K562 (cell line): Measurements from ENCODE around the gene DOK1. TPM values are rescaled to one million over a fixed set of nuclear protein-coding genes. Genes with fewer than 3 reads are reported as not detected.

Experiments used
- ARID1B ChIP-seq: fragments of 450-650 bp; IDR thresholded peaks from 2 replicates; pipeline ENCODE4 v1.6.1; 2016; ENCODE audit warnings: antibody characterized with exemption, mild to moderate bottlenecking, inconsistent platforms
- CCNT2 ChIP-seq: IDR thresholded peaks from 2 replicates; pipeline ENCODE4 v1.6.1; 2011; ENCODE audit warnings: borderline replicate concordance, low read depth, mild to moderate bottlenecking, moderate library complexity, mixed read lengths, low read length; ENCODE audit not compliant: insufficient read length; ENCODE audit errors: extremely low read depth
- CSDE1 ChIP-seq, 2 experiments: fragments of 450-650 bp; IDR thresholded peaks; 2 replicates each; pipeline ENCODE4 v1.6.1; 2016; ENCODE audit warnings: mild to moderate bottlenecking in 1 of 2
- CXXC5 ChIP-seq: fragments of 250-450 bp; sonication (Bioruptor Pico); IDR thresholded peaks from 2 replicates; pipeline ENCODE4 v1.8.0; 2022; ENCODE audit warnings: inconsistent platforms, mild to moderate bottlenecking, moderate library complexity
- EGR1 ChIP-seq: fragments of 450-650 bp; conservative IDR thresholded peaks from 2 replicates; pipeline ENCODE4 v1.6.1; 2017; ENCODE audit warnings: mild to moderate bottlenecking
- EP400 ChIP-seq: fragments of 450-650 bp; IDR thresholded peaks from 2 replicates; pipeline ENCODE4 v1.6.1; 2017; ENCODE audit warnings: antibody characterized with exemption, mild to moderate bottlenecking, moderate library complexity
- FUS ChIP-seq: fragments of 200-400 bp; formaldehyde crosslinking; optimal IDR thresholded peaks from 2 replicates; pipeline ENCODE3; 2017; ENCODE audit warnings: low read depth, low read length
- HMGN3 ChIP-seq: IDR thresholded peaks from 2 replicates; pipeline ENCODE4 v1.6.1; 2011; ENCODE audit warnings: borderline replicate concordance, low read depth, mild to moderate bottlenecking, mixed read lengths, low read length; ENCODE audit not compliant: insufficient read length; ENCODE audit errors: extremely low read depth
- HOXB6 ChIP-seq: fragments of 250-450 bp; sonication (Bioruptor Pico); IDR thresholded peaks from 2 replicates; pipeline ENCODE4 v1.5.1; 2022; ENCODE audit warnings: mild to moderate bottlenecking, borderline replicate concordance
- JUN ChIP-seq, 2 experiments: sonication (generic) in 1 of 2; formaldehyde crosslinking in 1 of 2; IDR thresholded peaks; 2 replicates each; pipeline versions ENCODE4 v1.6.1 to v1.8.0; 2012 to 2022; ENCODE audit warnings: borderline replicate concordance in 2 of 2, mild to moderate bottlenecking in 2 of 2, improper control_type of control experiment in 1 of 2, low read depth in 1 of 2, low read length in 1 of 2, missing genetic modification reagents in 1 of 2
- MAFF ChIP-seq: IDR thresholded peaks from 2 replicates; pipeline ENCODE4 v1.6.1; 2012; ENCODE audit warnings: low read length, improper control_type of control experiment
- MYC ChIP-seq, 2 experiments: fragments of 250-450 bp in 1 of 2; sonication (Bioruptor Pico) in 1 of 2; IDR thresholded peaks; 2 replicates each; pipeline versions ENCODE4 v1.5.1 to v1.6.1; 2012 to 2021; ENCODE audit warnings: low read depth in 2 of 2, borderline replicate concordance in 1 of 2, improper control_type of control experiment in 1 of 2, low read length in 1 of 2, mild to moderate bottlenecking in 1 of 2, moderate library complexity in 1 of 2
- NFE2L1 ChIP-seq: fragments of 450-650 bp; IDR thresholded peaks from 2 replicates; pipeline ENCODE4 v1.6.1; 2016; ENCODE audit warnings: missing genetic modification characterization, low read depth, mild to moderate bottlenecking, missing compliant biosample characterization, moderate library complexity, borderline replicate concordance
- PHF8 ChIP-seq: fragments of 200-600 bp; sonication (generic); IDR thresholded peaks from 2 replicates; pipeline ENCODE4 v1.6.1; 2012; ENCODE audit warnings: mixed run types, mild to moderate bottlenecking, inconsistent platforms, low read length, moderate library complexity, borderline replicate concordance
- POLR2AphosphoS5 ChIP-seq: IDR thresholded peaks from 2 replicates; pipeline ENCODE4 v1.6.1; 2011; ENCODE audit warnings: mild to moderate bottlenecking, low read depth, low read length, moderate library complexity; ENCODE audit not compliant: control insufficient read depth, insufficient read depth
- SIN3A ChIP-seq, 2 experiments: fragments of 150-350 bp in 1 of 2; IDR thresholded peaks; 2 replicates each; pipeline ENCODE4 v1.6.1; 2011 to 2016; ENCODE audit warnings: borderline replicate concordance in 2 of 2, low read depth in 2 of 2, low read length in 2 of 2, mild to moderate bottlenecking in 2 of 2, moderate library complexity in 2 of 2; ENCODE audit not compliant: control insufficient read depth in 1 of 2
- TARDBP ChIP-seq: fragments of 450-650 bp; IDR thresholded peaks from 2 replicates; pipeline ENCODE4 v1.6.1; 2016
- ZNF24 ChIP-seq: fragments of 450-650 bp; IDR thresholded peaks from 2 replicates; pipeline ENCODE4 v1.6.1; 2016
- ZNF589 ChIP-seq: fragments of 200-800 bp; sonication (Bioruptor generic); IDR thresholded peaks from 2 replicates; pipeline ENCODE4 v1.6.1; 2016; ENCODE audit warnings: low read depth, missing genetic modification characterization, missing compliant biosample characterization
- polyA plus RNA-seq, 8 experiments: library from polyadenylated mRNA; depleted of rRNA in 4 of 8; stranded (reverse) in 5 of 8; unstranded in 3 of 8; fragments of >200 nt; fragmentation: Nextera tagmentation in 2 of 8; fragmentation: Illumina TruSeq in 1 of 8; extraction: Ambion mirVana in 2 of 8; extraction: Trizol in 1 of 8; gene quantifications; 2 replicates each; pipeline versions ENCODE4 v1.2.1 to v1.2.3, GENCODE V29; 2011 to 2014; ENCODE audit warnings: inconsistent platforms in 1 of 8, missing spikeins in 1 of 8
- total RNA-seq, 7 experiments: library from RNA; depleted of rRNA in 6 of 7; stranded (reverse); fragments of >200 nt in 6 of 7; fragmentation: Illumina TruSeq in 2 of 7; extraction: Trizol in 2 of 7; gene quantifications; 2 replicates each; pipeline versions ENCODE4 v1.2.1 to v1.2.3, GENCODE V29; 2011 to 2021; ENCODE audit warnings: low replicate concordance in 1 of 7
- TF ChIP-seq, protein P1 (sequence below): sonication (generic); formaldehyde crosslinking; IDR thresholded peaks from 2 replicates; pipeline ENCODE4 v1.8.0; 2023; ENCODE audit warnings: mild to moderate bottlenecking, missing genetic modification reagents

The DOK1 gene
- total and polyA plus RNA-seq, 9 of the 15 experiments (the other 6 are each of a cell fraction or from before 2014, with no cell fraction given), result 0.59 to 36.4 (median 16.1) TPM

DNA sequence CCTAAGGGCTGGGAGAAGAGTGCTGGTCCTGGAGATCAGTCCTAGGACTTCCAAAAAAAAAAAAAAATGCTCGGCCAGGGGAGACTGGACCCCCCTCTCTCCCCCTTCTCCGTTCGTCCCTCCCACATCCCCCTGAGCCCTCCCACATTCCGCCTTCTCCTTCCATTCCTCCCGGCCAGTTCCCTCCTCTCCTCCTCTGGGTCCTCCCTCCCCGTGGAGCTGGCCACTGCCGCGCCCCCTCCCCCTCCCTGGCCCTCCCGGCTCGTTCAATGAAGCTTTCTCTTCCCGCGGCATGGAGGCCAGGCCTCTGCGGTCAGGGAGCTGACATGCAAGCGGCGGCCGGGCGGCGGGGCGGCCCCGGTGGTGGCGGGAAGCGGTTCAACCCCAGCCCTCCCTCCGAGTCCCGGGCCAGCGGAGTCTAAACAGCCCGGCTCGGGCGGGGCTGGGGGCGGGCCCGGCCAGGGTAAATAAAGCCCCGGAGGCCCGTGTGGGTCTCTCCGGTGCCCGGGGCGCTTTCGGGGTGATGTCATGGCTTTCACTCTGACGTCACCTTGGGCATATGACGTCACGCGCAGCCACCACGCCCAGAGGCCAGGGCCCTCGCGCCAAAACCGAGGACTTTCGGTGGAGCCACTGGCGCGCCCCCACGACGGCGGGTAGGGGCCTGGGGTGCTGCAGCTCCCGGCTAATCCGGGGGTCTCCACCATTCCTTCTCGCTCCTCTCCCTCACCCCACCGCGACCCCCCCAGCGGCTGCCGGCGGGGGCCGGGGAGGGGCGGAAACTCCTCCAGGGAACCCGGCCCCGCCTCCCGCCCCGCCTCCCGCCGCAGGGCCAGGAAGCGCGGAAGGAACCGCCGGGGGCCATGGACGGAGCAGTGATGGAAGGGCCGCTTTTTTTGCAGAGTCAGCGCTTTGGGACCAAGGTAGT lies at the start of gene DOK1, which contains the start of gene LOXL3 (continued):
- 0 out of 2 replicates have a peak, but pooled peaks have one; percentile 19 for TF ChIP-seq POLR2AphosphoS5
- peak; percentile 98 for TF ChIP-seq MAFF
- TF ChIP-seq JUN (IDR thresholded peaks at IDR 0.05; ENCODE audit: borderline replicate concordance, low read depth, low read length), result peak; percentile 75
- 0 out of 2 replicates have a peak, but pooled peaks have one; percentile 13 for TF ChIP-seq JUN (CRISPR knock-in tag; IDR thresholded peaks at IDR 0.05; ENCODE audit: borderline replicate concordance)
- TF ChIP-seq CCNT2, result peak; percentile 22
- TF ChIP-seq CXXC5, result peak; percentile 47
- peak in 1 of 2 experiments; percentile 94; a peak in 2 of 4 replicates for TF ChIP-seq CSDE1 (IDR thresholded peaks at IDR 0.05)
- TF ChIP-seq ARID1B, result 0 out of 2 replicates have a peak, but pooled peaks have one; percentile 12
- no peak for TF ChIP-seq HOXB6 (CRISPR knock-in tag)
- TF ChIP-seq FUS, result peak; percentile 30
- peak; percentile 88; the same call in 1 of the 2 replicates for TF ChIP-seq ZNF589 (CRISPR knock-in tag)
- no peak for TF ChIP-seq ZNF24
- peak; percentile 83 for TF ChIP-seq HMGN3
- TF ChIP-seq PHF8, result peak; percentile 50; the same call in 1 of the 2 replicates
- TF ChIP-seq MYC (IDR thresholded peaks at IDR 0.05; ENCODE audit: low read depth, low read length), result peak; percentile 27; the same call in 1 of the 2 replicates
- TF ChIP-seq MYC (CRISPR knock-in tag; IDR thresholded peaks at IDR 0.05; ENCODE audit: borderline replicate concordance, low read depth), result no peak
- peak; percentile 74; the same call in 1 of the 2 replicates for TF ChIP-seq EP400
- TF ChIP-seq SIN3A (IDR thresholded peaks at IDR 0.05; ENCODE audit: borderline replicate concordance in 2 of 2, control insufficient read depth in 1 of 2, low read depth in 2 of 2, low read length in 2 of 2), result peak in 1 of 2 experiments; percentile 56; a peak in 1 of 4 replicates
- TF ChIP-seq, protein P1, sequence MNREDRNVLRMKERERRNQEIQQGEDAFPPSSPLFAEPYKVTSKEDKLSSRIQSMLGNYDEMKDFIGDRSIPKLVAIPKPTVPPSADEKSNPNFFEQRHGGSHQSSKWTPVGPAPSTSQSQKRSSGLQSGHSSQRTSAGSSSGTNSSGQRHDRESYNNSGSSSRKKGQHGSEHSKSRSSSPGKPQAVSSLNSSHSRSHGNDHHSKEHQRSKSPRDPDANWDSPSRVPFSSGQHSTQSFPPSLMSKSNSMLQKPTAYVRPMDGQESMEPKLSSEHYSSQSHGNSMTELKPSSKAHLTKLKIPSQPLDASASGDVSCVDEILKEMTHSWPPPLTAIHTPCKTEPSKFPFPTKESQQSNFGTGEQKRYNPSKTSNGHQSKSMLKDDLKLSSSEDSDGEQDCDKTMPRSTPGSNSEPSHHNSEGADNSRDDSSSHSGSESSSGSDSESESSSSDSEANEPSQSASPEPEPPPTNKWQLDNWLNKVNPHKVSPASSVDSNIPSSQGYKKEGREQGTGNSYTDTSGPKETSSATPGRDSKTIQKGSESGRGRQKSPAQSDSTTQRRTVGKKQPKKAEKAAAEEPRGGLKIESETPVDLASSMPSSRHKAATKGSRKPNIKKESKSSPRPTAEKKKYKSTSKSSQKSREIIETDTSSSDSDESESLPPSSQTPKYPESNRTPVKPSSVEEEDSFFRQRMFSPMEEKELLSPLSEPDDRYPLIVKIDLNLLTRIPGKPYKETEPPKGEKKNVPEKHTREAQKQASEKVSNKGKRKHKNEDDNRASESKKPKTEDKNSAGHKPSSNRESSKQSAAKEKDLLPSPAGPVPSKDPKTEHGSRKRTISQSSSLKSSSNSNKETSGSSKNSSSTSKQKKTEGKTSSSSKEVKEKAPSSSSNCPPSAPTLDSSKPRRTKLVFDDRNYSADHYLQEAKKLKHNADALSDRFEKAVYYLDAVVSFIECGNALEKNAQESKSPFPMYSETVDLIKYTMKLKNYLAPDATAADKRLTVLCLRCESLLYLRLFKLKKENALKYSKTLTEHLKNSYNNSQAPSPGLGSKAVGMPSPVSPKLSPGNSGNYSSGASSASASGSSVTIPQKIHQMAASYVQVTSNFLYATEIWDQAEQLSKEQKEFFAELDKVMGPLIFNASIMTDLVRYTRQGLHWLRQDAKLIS, result peak; percentile 23; the same call in 1 of the 2 replicates
- peak; percentile 33; the same call in 1 of the 2 replicates for TF ChIP-seq EGR1
- peak; percentile 99 for TF ChIP-seq TARDBP
- TF ChIP-seq NFE2L1 (tag), result no peak
